Panc1 (cell line): Measurements from ENCODE around the gene MEIOSIN. TPM values are rescaled to one million over a fixed set of nuclear protein-coding genes. Genes with fewer than 3 reads are reported as not detected.
A peak's percentile ranks its signal among the peaks of the same experiment; 100 is the strongest.

ENCODE experiments used
- ATAC-seq: fragments of 200-7000 bp; cut with Tn5 transposase; 2 replicates; pipeline ENCODE4 v1.9.1; 2020; ENCODE audit warnings: mild to moderate bottlenecking, moderate library complexity
- BruUV-seq: library from RNA; stranded (reverse); fragments of 400-500 nt; replicated peaks from 2 replicates; lab custom pipeline; 2021; lab: Mats Ljungman, UMichigan
- CTCF ChIA-PET: fragments of 300-600 bp; sonication (Branson Sonifier 250); formaldehyde crosslinking; loops from one replicate; lab custom pipeline; 2022; ENCODE audit warnings: antibody characterized with exemption; lab: Charles Lee
- POLR2A ChIA-PET: fragments of 300-600 bp; sonication (Branson Sonifier 250); formaldehyde crosslinking; loops from one replicate; lab custom pipeline; 2022; ENCODE audit warnings: antibody characterized with exemption; lab: Charles Lee
- DNase-seq: peaks from one replicate; pipeline ENCODE4 v3.0.0-alpha.2; 2010; ENCODE audit warnings: low read depth, low spot score
- H3K27ac ChIP-seq: 2 replicates; pipeline ENCODE4 v1.5.1; 2011; ENCODE audit warnings: mild to moderate bottlenecking, low read length, inconsistent platforms
- H3K27me3 ChIP-seq: fragments of 200-500 bp; sonication (Bioruptor generic); 2 replicates; pipeline ENCODE4 v1.6.0; 2014; ENCODE audit warnings: low read length, inconsistent platforms; ENCODE audit not compliant: control insufficient read depth, insufficient read depth
- H3K36me3 ChIP-seq: fragments of 200-500 bp; sonication (Bioruptor generic); 2 replicates; pipeline ENCODE4 v1.5.1; 2014; ENCODE audit warnings: inconsistent platforms, mild to moderate bottlenecking, low read length, moderate library complexity; ENCODE audit not compliant: control insufficient read depth, insufficient read depth
- H3K4me1 ChIP-seq: 2 replicates; pipeline ENCODE4 v1.5.1; 2011; ENCODE audit warnings: inconsistent platforms, mild to moderate bottlenecking, low read length, moderate library complexity; ENCODE audit not compliant: control insufficient read depth, insufficient read depth
- H3K4me3 ChIP-seq, 2 experiments: 2 replicates each; pipeline ENCODE4 v1.5.1; 2011 to 2012; ENCODE audit warnings: low read depth in 2 of 2, low read length in 2 of 2, mild to moderate bottlenecking in 2 of 2, inconsistent platforms in 1 of 2, moderate library complexity in 1 of 2
- H3K9me3 ChIP-seq: fragments of 200-500 bp; sonication (Bioruptor generic); 2 replicates; pipeline ENCODE4 v1.5.1; 2014; ENCODE audit warnings: low read depth, mild to moderate bottlenecking, inconsistent platforms, low read length, moderate library complexity; ENCODE audit not compliant: control insufficient read depth, insufficient read depth
- POLR2AphosphoS5 ChIP-seq: IDR thresholded peaks from 2 replicates; pipeline ENCODE4 v1.6.1; 2012; ENCODE audit warnings: mild to moderate bottlenecking, low read depth, low read length, moderate library complexity
- SIN3A ChIP-seq: IDR thresholded peaks from 2 replicates; pipeline ENCODE4 v1.6.1; 2012; ENCODE audit warnings: low read depth, mild to moderate bottlenecking, low read length, moderate library complexity, borderline replicate concordance; ENCODE audit not compliant: insufficient read depth
- TCF7L2 ChIP-seq: IDR thresholded peaks from 2 replicates; pipeline ENCODE4 v1.6.1; 2011; ENCODE audit warnings: mild to moderate bottlenecking, low read depth, low read length, inconsistent platforms
- in situ Hi-C: cut with HindIII; loops from 2 replicates; pipeline ENCODE4 v1.10.0; 2016; ENCODE audit warnings: low sequenced_read_pairs, low pct_unique_long_range_greater_than_20kb
- intact Hi-C: fragments of 100-400 bp; cut with micrococcal nuclease; formaldehyde crosslinking; loops from one replicate; pipeline ENCODE4 v1.10.0; 2022; ENCODE audit not compliant: unreplicated experiment
- total RNA-seq: library from RNA; stranded (reverse); gene quantifications from one replicate; pipeline ENCODE4 v1.2.1, GENCODE V29; 2021; ENCODE audit not compliant: unreplicated experiment
- TF ChIP-seq, protein P1 (sequence below): fragments of 450-650 bp; IDR thresholded peaks from 2 replicates; pipeline ENCODE4 v1.5.1; 2017; ENCODE audit warnings: mild to moderate bottlenecking
- TF ChIP-seq, protein P2 (sequence below), 2 experiments: IDR thresholded peaks; 2 replicates each; pipeline ENCODE4 v1.6.1; 2011 to 2012; ENCODE audit warnings: low read depth in 2 of 2, control low read depth in 1 of 2, low read length in 1 of 2, mild to moderate bottlenecking in 1 of 2, moderate library complexity in 1 of 2; ENCODE audit not compliant: insufficient read depth in 1 of 2

The MEIOSIN gene
- total RNA-seq, 1 experiment from 2014 or later: not detected

DNA sequence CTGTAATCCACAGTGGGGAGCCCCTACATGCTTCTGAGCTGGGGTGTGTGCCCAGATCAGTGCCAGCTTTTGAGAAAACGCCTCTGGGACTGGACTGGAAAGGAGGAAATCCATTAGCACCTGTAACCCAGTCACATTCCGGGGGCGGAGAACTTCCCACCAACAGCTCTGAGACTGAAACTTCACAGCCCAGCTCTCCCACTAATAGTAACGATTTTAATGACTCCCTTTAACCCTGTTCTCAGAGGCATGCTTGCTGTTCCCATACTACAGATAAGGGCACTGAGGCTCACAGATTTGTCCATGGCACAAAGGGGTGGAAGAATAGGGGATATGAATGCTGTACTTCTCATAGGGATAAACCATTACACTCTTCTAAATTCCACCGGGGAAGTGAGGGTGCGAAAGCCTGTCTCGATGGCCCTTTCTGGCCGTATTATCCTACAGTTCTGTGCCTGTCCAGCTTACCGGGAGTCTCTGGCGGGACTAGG, 3.4 kb upstream of the MEIOSIN start:
- Histone ChIP-seq H3K36me3 (peaks cover 2% of the 10 kb centered on the region; the same call in 1 of the 2 replicates), H3K27me3 (no peaks in the 10 kb centered on the region), H3K9me3 (no peaks in the 10 kb centered on the region), H3K4me3 (peak overlapping the region; percentile 76 to 84), H3K27ac (peak overlapping the region; percentile 85), H3K4me1 (no peaks in the 10 kb centered on the region)
- BruUV-seq: TSS peak; percentile 91
- TF ChIP-seq, protein P1, sequence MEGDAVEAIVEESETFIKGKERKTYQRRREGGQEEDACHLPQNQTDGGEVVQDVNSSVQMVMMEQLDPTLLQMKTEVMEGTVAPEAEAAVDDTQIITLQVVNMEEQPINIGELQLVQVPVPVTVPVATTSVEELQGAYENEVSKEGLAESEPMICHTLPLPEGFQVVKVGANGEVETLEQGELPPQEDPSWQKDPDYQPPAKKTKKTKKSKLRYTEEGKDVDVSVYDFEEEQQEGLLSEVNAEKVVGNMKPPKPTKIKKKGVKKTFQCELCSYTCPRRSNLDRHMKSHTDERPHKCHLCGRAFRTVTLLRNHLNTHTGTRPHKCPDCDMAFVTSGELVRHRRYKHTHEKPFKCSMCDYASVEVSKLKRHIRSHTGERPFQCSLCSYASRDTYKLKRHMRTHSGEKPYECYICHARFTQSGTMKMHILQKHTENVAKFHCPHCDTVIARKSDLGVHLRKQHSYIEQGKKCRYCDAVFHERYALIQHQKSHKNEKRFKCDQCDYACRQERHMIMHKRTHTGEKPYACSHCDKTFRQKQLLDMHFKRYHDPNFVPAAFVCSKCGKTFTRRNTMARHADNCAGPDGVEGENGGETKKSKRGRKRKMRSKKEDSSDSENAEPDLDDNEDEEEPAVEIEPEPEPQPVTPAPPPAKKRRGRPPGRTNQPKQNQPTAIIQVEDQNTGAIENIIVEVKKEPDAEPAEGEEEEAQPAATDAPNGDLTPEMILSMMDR: no peak
- TF ChIP-seq, protein P2, sequence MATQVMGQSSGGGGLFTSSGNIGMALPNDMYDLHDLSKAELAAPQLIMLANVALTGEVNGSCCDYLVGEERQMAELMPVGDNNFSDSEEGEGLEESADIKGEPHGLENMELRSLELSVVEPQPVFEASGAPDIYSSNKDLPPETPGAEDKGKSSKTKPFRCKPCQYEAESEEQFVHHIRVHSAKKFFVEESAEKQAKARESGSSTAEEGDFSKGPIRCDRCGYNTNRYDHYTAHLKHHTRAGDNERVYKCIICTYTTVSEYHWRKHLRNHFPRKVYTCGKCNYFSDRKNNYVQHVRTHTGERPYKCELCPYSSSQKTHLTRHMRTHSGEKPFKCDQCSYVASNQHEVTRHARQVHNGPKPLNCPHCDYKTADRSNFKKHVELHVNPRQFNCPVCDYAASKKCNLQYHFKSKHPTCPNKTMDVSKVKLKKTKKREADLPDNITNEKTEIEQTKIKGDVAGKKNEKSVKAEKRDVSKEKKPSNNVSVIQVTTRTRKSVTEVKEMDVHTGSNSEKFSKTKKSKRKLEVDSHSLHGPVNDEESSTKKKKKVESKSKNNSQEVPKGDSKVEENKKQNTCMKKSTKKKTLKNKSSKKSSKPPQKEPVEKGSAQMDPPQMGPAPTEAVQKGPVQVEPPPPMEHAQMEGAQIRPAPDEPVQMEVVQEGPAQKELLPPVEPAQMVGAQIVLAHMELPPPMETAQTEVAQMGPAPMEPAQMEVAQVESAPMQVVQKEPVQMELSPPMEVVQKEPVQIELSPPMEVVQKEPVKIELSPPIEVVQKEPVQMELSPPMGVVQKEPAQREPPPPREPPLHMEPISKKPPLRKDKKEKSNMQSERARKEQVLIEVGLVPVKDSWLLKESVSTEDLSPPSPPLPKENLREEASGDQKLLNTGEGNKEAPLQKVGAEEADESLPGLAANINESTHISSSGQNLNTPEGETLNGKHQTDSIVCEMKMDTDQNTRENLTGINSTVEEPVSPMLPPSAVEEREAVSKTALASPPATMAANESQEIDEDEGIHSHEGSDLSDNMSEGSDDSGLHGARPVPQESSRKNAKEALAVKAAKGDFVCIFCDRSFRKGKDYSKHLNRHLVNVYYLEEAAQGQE (IDR thresholded peaks at IDR 0.05; ENCODE audit: insufficient read depth in 1 of 2, low read depth in 2 of 2, low read length in 1 of 2): no peak
- TF ChIP-seq POLR2AphosphoS5 (no peak), TCF7L2 (no peak), SIN3A (no peak)
- ATAC-seq (peak; percentile 3; the same call in 1 of the 2 replicates), DNase-seq (no peak)
- intact Hi-C loops: no loop called here
- in situ Hi-C loops: no loop called here
- CTCF ChIA-PET: no interaction called here
- POLR2A ChIA-PET: interaction anchor here (0.6 kb wide), 1 partner anchor 22 kb away, joined by 14 read pairs; no protein-coding TSS in a partner anchor

DNA sequence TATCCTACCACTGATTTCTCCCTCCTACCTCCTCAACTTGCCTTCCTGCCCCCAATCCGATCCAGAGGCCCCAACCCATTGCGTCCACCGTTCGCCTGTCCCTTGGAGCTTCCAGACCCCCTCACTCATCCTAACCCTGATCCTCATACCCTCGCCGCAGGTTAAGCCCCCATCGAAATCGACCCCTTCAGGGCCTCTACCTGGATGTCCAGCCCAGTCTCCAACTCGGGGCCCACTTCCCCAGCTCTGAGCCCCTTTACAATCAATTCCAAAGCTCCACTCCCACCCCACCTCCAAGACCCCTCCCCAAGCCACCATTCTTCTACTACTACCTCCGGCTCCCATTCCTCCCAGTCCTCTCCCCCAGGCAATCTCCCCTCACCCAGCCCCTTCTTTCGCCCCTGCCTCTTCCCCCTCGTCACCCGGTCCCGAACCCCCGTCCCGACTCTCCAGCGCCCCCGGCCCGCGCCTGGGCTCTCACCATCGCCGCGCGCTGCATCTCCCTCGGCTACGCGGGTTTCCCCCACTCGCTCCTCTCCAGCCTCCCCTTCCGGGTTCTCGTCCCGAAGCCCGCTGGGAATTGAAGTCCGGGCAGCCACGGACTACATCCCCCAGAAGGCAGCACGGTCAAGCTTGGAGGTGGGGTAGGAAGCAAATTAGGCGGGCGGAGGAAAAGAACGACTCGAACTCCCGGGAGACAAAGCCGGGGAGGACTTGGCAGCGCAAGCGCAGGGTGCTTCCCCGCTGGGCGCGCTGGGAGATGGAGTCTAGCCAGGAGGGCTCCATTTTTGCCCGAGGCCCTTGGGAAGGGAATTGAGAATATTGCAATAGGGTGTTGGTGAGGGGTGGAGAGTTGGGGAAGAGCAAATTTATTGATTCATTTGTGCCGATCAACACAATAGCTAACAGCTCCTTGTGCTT, 2.6 kb upstream of the MEIOSIN start, which contains the start of gene FBXO46:
FBXO46 (minus strand) TSS at position 529 of the 921 bp plus-strand sequence. CDS start 17,401 bp downstream, outside the sequence.
- H3K27ac ChIP-seq: peak within 1 kb of the TSS; percentile 85
- ATAC-seq (peak; percentile 99), DNase-seq (peak; percentile 80)
- CTCF ChIA-PET: interaction anchor here (0.5 kb wide), 1 partner anchor 15 kb away, joined by 3 read pairs; no protein-coding TSS in a partner anchor
- POLR2A ChIA-PET: interaction anchor here (0.7 kb wide), 2 partner anchors 38 to 1965 kb away, joined by 3 to 6 read pairs; partner anchors contain the start of gene SIX5
- intact Hi-C loops (no loop called here), in situ Hi-C loops (no loop called here)
- H3K36me3 ChIP-seq: peaks cover 2% of the 10 kb centered on the region; the same call in 1 of the 2 replicates
- no peaks in the 10 kb centered on the region for H3K4me1 ChIP-seq
- BruUV-seq: no TSS peak
- H3K4me3 ChIP-seq: peak within 1 kb of the TSS; percentile 76 to 84
- peak; percentile 61; the same call in 1 of the 2 replicates for TF ChIP-seq SIN3A
- TF ChIP-seq POLR2AphosphoS5: peak; percentile 69; the same call in 1 of the 2 replicates
- no peak for TF ChIP-seq TCF7L2
- TF ChIP-seq, protein P1: no peak
- TF ChIP-seq, protein P2 (IDR thresholded peaks at IDR 0.05; ENCODE audit: insufficient read depth in 1 of 2, low read depth in 2 of 2, low read length in 1 of 2): no peak
- H3K27me3 ChIP-seq: no peaks in the 10 kb centered on the region
- no peaks in the 10 kb centered on the region for H3K9me3 ChIP-seq
